Type B pancreatic cell (in vitro differentiated cells): ENCODE measurements around the gene YTHDF1. TPM values are rescaled to one million over a fixed set of nuclear protein-coding genes. Genes with fewer than 3 reads are reported as not detected.

Experiments
- DNase-seq: peaks from one replicate; pipeline ENCODE4 v3.0.0; 2021; ENCODE audit warnings: mixed read lengths; ENCODE audit not compliant: unreplicated experiment; ENCODE audit errors: extremely low spot score
- H3K27ac Mint-ChIP-seq: 2 replicates; pipeline ENCODE4 v1.8.0; 2021; ENCODE audit warnings: mild to moderate bottlenecking, mixed read lengths
- H3K27me3 Mint-ChIP-seq: 2 replicates; pipeline ENCODE4 v1.8.0; 2021; ENCODE audit warnings: mixed read lengths
- H3K36me3 Mint-ChIP-seq: 2 replicates; pipeline ENCODE4 v1.8.0; 2021; ENCODE audit warnings: mixed read lengths
- H3K4me1 Mint-ChIP-seq: one replicate; pipeline ENCODE4 v1.8.0; 2021; ENCODE audit warnings: mixed read lengths; ENCODE audit not compliant: unreplicated experiment
- H3K4me3 Mint-ChIP-seq: 2 replicates; pipeline ENCODE4 v1.8.0; 2021; ENCODE audit warnings: mild to moderate bottlenecking, mixed read lengths
- H3K9me3 Mint-ChIP-seq: 2 replicates; pipeline ENCODE4 v1.8.0; 2021; ENCODE audit warnings: mixed read lengths
- CTCF ChIP-seq: fragments of 200-600 bp; sonication (generic); conservative IDR thresholded peaks from 2 replicates; pipeline ENCODE4 v1.5.0; 2021; ENCODE audit warnings: antibody characterized with exemption, mild to moderate bottlenecking
- long read RNA-seq: library from polyadenylated mRNA; unstranded; transcript quantifications from one replicate; pipeline ENCODE4 v2.0.0, GENCODE V29; 2020
- total RNA-seq: library from RNA; stranded (reverse); gene quantifications from 2 replicates; pipeline ENCODE4 v1.2.1, GENCODE V29; 2021; ENCODE audit warnings: low replicate concordance

YTHDF1 gene
- total RNA-seq, result 50.4 and 55.6 TPM in 2 replicates
- long read RNA-seq, partial matches to known transcripts, result 13 of 21 reads
- long read RNA-seq, other reads (novel, unspliced or antisense), result 8 of 21 reads

GRCh38 chr20:63216041-63216848 is at the start of gene YTHDF1:
YTHDF1 (minus strand) TSS chr20:63216131; CDS start chr20:63215892, 239 bp downstream.
- TF ChIP-seq CTCF, result no peak
- peaks cover 11% of the 10 kb centered on the region for H3K27me3 Mint-ChIP-seq
- peak within 1 kb of the TSS; percentile 99 for H3K4me3 Mint-ChIP-seq
- H3K9me3 Mint-ChIP-seq, result no peaks in the 10 kb centered on the region
- peaks cover 38% of the 10 kb centered on the region for H3K4me1 Mint-ChIP-seq
- H3K36me3 Mint-ChIP-seq, result peaks cover 13% of the 10 kb centered on the region
- peak within 1 kb of the TSS; percentile 90 for H3K27ac Mint-ChIP-seq
- DNase-seq, result peak; percentile 97

- Mint-ChIP-seq H3K9me3 (no peaks in the 10 kb centered on the region), H3K4me1 (peaks cover 22% of the 10 kb centered on the region), H3K36me3 (no peaks in the 10 kb centered on the region), H3K4me3 (no peak overlapping the region), H3K27ac (no peak overlapping the region), H3K27me3 (no peaks in the 10 kb centered on the region)
- TF ChIP-seq CTCF, result no peak
- DNase-seq, result no peak
These were observed 48.6 kb upstream of the YTHDF1 start for GRCh38 chr20:63264519-63264918.

GRCh38 chr20:63264000-63264399 is 48.1 kb upstream of the YTHDF1 start:
- no peak for TF ChIP-seq CTCF
- no peaks in the 10 kb centered on the region for H3K27me3 Mint-ChIP-seq
- DNase-seq, result no peak
- H3K36me3 Mint-ChIP-seq, result no peaks in the 10 kb centered on the region
- H3K4me1 Mint-ChIP-seq, result peaks cover 21% of the 10 kb centered on the region
- no peak overlapping the region for H3K4me3 Mint-ChIP-seq
- H3K9me3 Mint-ChIP-seq, result no peaks in the 10 kb centered on the region
- H3K27ac Mint-ChIP-seq, result no peak overlapping the region

GRCh38 chr20:63262836-63263235 is 46.9 kb upstream of the YTHDF1 start:
- no peak overlapping the region for H3K4me3 Mint-ChIP-seq
- H3K27ac Mint-ChIP-seq, result no peak overlapping the region
- H3K9me3 Mint-ChIP-seq, result no peaks in the 10 kb centered on the region
- H3K4me1 Mint-ChIP-seq, result peaks cover 11% of the 10 kb centered on the region
- no peaks in the 10 kb centered on the region for H3K36me3 Mint-ChIP-seq
- no peak for TF ChIP-seq CTCF
- no peaks in the 10 kb centered on the region for H3K27me3 Mint-ChIP-seq
- DNase-seq, result no peak

- peaks cover 12% of the 10 kb centered on the region for H3K4me1 Mint-ChIP-seq
- no peaks in the 10 kb centered on the region for H3K36me3 Mint-ChIP-seq
- no peak for DNase-seq
- no peak for TF ChIP-seq CTCF
- H3K9me3 Mint-ChIP-seq, result no peaks in the 10 kb centered on the region
- H3K27ac Mint-ChIP-seq, result peak overlapping the region; percentile 41
- peaks cover 2% of the 10 kb centered on the region for H3K27me3 Mint-ChIP-seq
- H3K4me3 Mint-ChIP-seq, result peak overlapping the region; percentile 57
These were observed 46.0 kb upstream of the YTHDF1 start for GRCh38 chr20:63261795-63262528.
